Breast epithelium (tissue), 3 donors: ENCODE measurements around the gene ZHX3.

Source experiments
- CTCF ChIP-seq, 3 donors: fragments of 450-650 bp; IDR thresholded peaks; one replicate each; pipeline ENCODE4 v1.5.1; 2016 to 2017; ENCODE audit warnings: antibody characterized with exemption in 3 of 3, mild to moderate bottlenecking in 3 of 3, moderate library complexity in 3 of 3
- POLR2A ChIP-seq: fragments of 450-650 bp; IDR thresholded peaks from one replicate; pipeline ENCODE4 v1.6.1; 2016; ENCODE audit warnings: antibody characterized with exemption, mild to moderate bottlenecking, moderate library complexity

GRCh38 chr20:41330343-41330720 lies 12.8 kb upstream of the ZHX3 start:
- TF ChIP-seq CTCF (IDR thresholded peaks at IDR 0.05) (no peak), POLR2A (no peak)
